Stimulated activated CD8-positive, alpha-beta memory T cell treated with anti-CD3 and anti-CD28 coated beads, Interleukin-2, amount 100 ng/mL, for 1 hour (primary cell): ENCODE results near the gene RBM38.

ENCODE experiments used
- DNase-seq, 2 donors: peaks; one replicate each; pipeline ENCODE4 v3.0.0-alpha.2; 2020; ENCODE audit warnings: low read depth in 2 of 2

Gene RBM38

GRCh38 chr20:57404006-57404405 lies 12.8 kb downstream of the RBM38 start:
- DNase-seq, result no peak

- no peak for DNase-seq
Measured at GRCh38 chr20:57404419-57405072, 13.3 kb downstream of the RBM38 start.

- DNase-seq, result no peak
Measured at GRCh38 chr20:57405236-57406016, 14.2 kb downstream of the RBM38 start.

GRCh38 chr20:57407541-57407956 lies 16.4 kb downstream of the RBM38 start:
- DNase-seq, result no peak

DNA sequence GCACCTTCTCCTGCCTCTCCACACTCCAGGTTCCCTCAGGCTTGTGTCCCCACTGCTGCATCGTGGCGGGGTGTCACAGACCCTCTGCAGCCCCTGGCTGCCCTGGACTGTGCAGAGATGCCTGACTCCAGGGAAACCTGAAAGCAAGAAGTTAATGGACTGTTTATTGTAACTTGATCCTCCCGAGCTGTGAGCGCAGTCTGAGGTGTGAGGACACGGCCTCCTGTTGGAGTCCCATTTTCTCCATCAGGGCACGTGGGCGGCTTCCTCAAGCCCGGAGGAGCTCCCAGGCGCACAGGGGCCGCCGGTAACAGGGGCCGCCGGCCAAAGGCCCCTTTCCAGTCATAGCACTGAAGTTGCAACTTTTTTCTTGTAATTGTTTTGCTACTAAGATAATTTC lies 16.9 kb downstream of the RBM38 start:
- DNase-seq, result no peak

GRCh38 chr20:57408536-57409233 lies 17.5 kb downstream of the RBM38 start:
- DNase-seq, result no peak

DNA sequence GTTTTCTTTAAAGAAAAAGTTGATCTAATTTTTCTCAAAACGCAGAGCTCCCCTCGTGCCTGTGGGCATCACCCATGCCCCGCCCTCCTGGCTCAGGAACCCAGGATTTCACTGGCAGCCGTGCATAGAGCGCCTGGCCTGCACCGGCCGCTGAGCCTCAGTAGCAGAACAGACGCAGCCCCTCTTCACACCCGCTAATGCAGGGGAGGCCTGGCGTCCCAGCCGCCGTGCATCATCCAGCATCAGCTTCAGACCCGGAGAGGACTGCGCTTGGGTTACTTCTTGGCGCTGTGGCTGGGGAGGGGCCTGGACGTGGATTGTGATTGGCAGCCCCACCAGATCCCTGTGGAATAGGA lies 18.1 kb downstream of the RBM38 start:
- DNase-seq, result no peak

DNA sequence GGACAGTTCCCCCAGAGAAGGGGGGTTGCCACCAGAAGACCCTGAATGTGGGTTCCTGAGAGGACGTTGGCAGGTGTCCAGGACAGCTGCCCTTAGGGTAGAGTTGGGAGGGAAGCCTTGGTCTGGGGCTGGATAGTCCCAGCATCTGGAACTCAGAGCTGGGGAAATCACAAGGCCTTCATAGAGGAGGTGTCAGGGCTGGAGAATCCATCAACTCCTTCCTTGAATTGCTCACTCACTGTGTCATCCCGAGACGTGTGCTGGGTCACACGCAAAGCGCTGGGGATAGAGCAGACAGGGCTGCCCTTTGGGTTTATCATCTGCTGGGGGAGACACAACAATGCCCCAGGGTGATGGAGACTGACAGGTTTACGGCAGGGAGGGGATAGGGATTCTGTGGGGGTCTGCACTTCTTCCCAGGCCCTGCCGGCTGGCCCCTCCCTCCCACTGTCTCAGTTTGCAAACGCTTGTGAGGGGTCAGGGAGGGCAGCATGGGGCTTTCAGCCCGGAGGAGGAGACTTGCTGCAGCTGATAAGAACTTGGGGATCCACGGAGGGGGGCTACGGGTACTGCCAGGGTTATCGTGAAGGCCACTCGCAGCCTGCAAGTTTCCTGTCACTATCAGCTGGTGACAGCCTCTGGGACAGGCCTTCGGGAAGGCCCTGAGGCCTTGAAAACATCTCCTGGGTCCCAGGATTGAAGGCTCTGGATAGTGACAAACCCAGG lies 18.6 kb downstream of the RBM38 start:
- no peak for DNase-seq

DNA sequence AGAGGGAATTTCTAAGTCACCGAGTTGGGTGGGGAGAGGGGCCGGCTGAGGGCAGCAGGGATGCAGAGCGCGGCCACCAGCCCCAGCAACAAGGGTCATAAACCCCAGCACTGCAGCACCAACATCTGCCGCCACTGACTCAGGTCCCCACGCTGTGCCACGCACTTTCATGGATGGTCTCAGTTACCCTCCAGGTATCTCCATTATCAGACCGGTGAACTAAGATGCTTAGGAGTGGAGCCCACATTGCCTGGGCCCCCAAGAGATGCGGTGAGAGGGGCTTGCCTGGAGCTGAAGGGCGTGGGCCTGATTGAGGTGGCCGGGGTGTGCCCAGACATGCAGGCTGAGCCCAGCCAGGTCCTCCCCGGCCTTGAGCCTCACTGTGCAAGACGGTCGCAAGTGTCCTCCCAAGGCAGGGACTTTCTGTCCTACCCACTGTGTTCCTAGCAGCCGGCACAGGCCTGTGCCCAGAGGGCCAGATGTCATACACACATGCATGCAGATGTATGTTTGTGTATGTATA lies 19.3 kb downstream of the RBM38 start:
- DNase-seq, result no peak

GRCh38 chr20:57410924-57411323 lies 19.7 kb downstream of the RBM38 start:
- DNase-seq, result no peak

DNA sequence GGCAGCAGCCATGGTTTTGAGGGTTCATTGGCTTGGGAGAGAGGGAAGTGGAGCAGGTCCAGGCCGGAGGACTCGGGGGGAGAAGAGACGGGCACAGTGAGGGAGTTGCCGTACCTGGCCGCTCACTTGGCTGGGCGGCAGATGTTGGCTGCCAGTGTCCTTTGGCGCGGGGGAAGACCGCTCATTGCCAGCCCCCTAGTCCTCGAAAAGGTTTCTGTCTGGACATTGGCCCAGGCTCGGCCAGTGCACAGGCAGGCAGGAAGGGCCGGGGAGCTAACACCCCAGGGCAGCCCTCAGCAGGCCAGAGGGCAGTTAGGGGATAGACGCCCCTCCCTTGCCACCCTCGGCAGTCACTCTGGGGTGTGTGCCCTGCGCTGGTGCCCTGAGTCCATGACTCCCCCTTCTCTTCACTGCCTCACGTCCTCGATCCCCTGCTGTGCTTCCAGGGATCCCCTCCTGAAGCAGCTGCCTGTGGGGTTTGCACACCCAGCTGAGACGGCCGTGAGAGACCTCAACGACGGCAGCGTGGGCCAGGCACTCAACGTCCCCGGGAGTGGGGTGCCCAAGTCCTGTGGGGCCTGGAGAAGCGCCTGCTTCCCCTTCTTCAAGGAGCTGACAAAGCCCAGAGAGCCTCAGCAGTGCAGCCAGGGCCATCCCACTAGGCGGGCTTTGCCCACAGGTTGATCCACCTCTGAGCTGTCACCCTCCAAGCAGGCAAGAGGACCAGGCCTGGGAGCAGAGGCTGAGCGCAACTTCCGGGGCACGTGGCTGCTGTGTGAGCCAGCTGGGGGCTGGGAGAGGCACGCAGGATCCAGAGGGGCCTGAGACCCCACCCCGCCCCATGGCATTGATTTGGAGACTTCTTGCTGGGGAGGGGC lies 20.4 kb downstream of the RBM38 start:
- DNase-seq, result no peak

- DNase-seq, result no peak
Measured at GRCh38 chr20:57412347-57413029, 21.3 kb downstream of the RBM38 start.

DNA sequence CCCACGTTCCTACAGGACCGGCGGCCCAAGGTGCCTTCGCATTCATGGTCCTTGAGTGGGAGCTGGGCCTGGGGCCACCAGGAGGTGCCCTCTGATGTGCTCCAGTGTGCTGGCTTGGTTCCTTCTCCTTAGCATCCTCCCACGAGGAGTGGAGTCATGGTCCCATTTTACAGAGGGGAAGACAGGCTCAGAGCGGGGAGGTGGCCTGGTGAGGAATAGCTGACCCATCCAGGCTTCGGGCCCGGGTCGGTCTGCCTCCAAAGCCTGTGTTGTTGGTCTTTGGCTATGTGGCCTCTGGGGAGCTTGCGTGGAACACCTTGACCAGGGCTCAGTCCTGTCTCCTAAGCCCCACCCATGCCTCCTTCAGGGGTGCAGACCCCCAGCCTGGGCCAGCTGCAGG lies 22.8 kb downstream of the RBM38 start:
- DNase-seq, result no peak

GRCh38 chr20:57414867-57415592 lies 23.8 kb downstream of the RBM38 start:
- no peak for DNase-seq

DNA sequence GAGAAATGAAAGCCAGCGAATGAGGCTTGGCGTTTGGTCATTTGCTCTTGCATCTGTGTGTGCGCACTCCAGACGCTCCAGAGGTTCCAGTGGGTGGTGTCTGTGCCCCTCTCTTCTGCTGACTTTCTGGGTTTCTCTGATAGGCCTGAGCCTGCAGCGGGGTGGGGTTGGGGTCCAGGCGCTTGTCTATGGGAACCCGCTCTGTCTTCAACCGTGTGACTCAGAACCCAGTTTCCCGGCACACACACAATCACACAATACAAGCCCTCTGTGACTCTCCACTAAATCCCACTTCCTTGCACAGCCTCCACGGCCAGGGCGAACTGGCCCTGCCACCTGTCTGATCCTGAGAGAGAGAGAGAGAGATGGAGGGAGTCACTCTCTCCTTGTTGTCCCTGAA lies 24.6 kb downstream of the RBM38 start:
- no peak for DNase-seq

DNA sequence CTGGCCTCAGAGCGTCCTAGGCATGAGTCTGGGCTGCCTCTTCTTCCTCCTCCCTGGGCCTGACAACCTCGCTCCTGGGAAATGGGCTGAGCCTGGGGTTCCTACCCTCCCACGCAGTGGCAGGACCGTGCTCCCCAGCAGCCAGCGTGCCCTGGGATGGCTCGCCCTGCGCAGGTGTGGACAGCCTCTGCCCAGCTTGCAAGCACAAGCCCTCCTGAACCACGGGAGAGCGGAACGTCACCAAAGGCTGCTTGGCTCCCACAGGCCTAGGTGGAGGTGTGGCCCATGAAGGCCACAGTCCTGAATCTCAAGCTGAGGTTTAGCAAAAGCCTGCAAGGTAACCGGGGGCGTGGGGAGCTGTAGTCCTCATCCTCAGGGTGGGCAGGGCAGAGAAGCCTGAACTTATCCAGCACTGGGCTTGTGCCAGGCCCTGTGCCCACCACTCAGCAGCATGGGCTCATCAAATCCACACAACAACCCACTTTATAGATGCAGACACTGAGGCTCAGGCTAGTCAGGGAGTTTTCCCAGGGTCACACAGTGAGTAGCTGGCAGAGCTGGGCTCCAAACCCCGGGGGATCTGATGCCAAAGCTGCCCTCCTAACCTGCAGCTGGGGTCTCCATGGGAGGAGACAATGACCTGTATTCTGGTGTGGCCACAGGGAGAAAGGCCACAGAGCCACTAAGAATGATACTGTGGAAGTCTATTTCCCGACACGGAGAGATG lies 25.3 kb downstream of the RBM38 start:
- DNase-seq, result no peak

DNA sequence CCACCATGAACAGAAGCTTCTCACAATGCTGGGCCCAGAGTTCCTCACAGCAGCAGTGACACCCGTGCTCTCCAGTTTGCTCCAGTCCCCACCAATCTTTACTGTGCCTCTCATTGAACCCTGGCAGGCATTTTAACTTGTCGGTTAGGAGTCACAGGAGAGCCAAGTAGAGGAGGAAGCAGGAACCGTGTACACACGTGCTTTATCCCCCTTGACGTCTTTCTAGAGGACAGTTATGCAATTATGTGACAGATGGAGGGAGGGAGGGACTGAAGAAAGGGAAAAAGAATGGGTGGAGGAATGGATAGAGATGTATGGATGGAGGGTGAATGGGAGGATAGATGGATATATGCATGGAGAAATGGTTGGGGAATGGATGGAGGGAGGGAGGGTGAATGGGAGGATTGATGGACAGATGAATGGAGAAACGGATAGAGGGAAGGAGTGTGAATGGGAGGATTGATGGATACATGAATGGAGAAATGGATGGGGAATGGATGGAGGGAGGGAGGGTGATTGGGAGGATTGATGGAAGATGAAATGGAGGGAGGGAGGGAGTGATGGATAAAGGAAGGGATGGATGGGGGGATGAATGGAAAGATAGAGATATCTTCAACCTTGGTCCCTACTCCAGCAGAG lies 26.0 kb downstream of the RBM38 start:
- DNase-seq, result no peak
